GM12891 (cell line): ENCODE measurements around the gene MSMO1.

Experiments
- DNase-seq: peaks from one replicate; pipeline ENCODE4 v3.0.0; 2011; ENCODE audit warnings: low spot score; ENCODE audit not compliant: insufficient read length
- FAIRE-seq: peaks from 2 replicates; lab custom pipeline; 2011; peaks lifted over from hg19 to GRCh38; lab: Jason Lieb, UNC
- PAX5 ChIP-seq: IDR thresholded peaks from 2 replicates; pipeline ENCODE4 v1.6.1; 2011; ENCODE audit warnings: low read length, moderate library complexity, mild to moderate bottlenecking; ENCODE audit not compliant: insufficient read depth, severe bottlenecking
- POLR2A ChIP-seq: IDR thresholded peaks from 2 replicates; pipeline ENCODE4 v1.6.1; 2011; ENCODE audit warnings: low read depth, low read length, control low read depth
- POLR2AphosphoS5 ChIP-seq: IDR thresholded peaks from 2 replicates; pipeline ENCODE4 v1.6.1; 2011; ENCODE audit warnings: low read depth, low read length, control low read depth
- POU2F2 ChIP-seq: IDR thresholded peaks from 2 replicates; pipeline ENCODE4 v1.6.1; 2011; ENCODE audit warnings: low read depth, mild to moderate bottlenecking, control low read depth, low read length, moderate library complexity
- SPI1 ChIP-seq: IDR thresholded peaks from 2 replicates; pipeline ENCODE4 v1.6.1; 2011; ENCODE audit warnings: low read depth, low read length, control low read depth
- TAF1 ChIP-seq: IDR thresholded peaks from 2 replicates; pipeline ENCODE4 v1.6.1; 2011; ENCODE audit warnings: low read depth, low read length, control low read depth

Gene MSMO1

GRCh38 chr4:165359506-165359905 lies 32.0 kb downstream of the MSMO1 start:
- no peak for TF ChIP-seq POU2F2
- TF ChIP-seq SPI1: no peak
- TF ChIP-seq POLR2AphosphoS5: no peak
- TF ChIP-seq PAX5: no peak
- no peak for TF ChIP-seq POLR2A
- TF ChIP-seq TAF1: no peak
- DNase-seq: no peak
- no peak for FAIRE-seq

- no peak for TF ChIP-seq POLR2A
- TF ChIP-seq POU2F2: no peak
- no peak for TF ChIP-seq SPI1
- no peak for TF ChIP-seq POLR2AphosphoS5
- no peak for TF ChIP-seq TAF1
- TF ChIP-seq PAX5: no peak
- FAIRE-seq (no peak), DNase-seq (no peak)
These were observed 32.7 kb downstream of the MSMO1 start for GRCh38 chr4:165360041-165360695.

GRCh38 chr4:165360985-165361670 lies 33.7 kb downstream of the MSMO1 start:
- FAIRE-seq (no peak), DNase-seq (no peak)
- TF ChIP-seq SPI1 (no peak), TAF1 (no peak), POU2F2 (no peak), PAX5 (no peak), POLR2A (no peak), POLR2AphosphoS5 (no peak)

GRCh38 chr4:165361810-165362209 lies 34.3 kb downstream of the MSMO1 start:
- no peak for TF ChIP-seq POLR2AphosphoS5
- no peak for TF ChIP-seq TAF1
- no peak for TF ChIP-seq SPI1
- no peak for TF ChIP-seq POLR2A
- TF ChIP-seq PAX5: no peak
- no peak for TF ChIP-seq POU2F2
- no peak for DNase-seq
- FAIRE-seq: no peak

GRCh38 chr4:165364452-165365080 lies 37.1 kb downstream of the MSMO1 start:
- DNase-seq (no peak), FAIRE-seq (no peak)
- TF ChIP-seq POU2F2: no peak
- TF ChIP-seq POLR2A: no peak
- no peak for TF ChIP-seq TAF1
- no peak for TF ChIP-seq SPI1
- TF ChIP-seq PAX5: no peak
- no peak for TF ChIP-seq POLR2AphosphoS5

- TF ChIP-seq POLR2A: no peak
- TF ChIP-seq POU2F2: no peak
- TF ChIP-seq SPI1: no peak
- no peak for TF ChIP-seq TAF1
- TF ChIP-seq PAX5: no peak
- no peak for TF ChIP-seq POLR2AphosphoS5
- FAIRE-seq: no peak
- no peak for DNase-seq
These were observed 39.6 kb downstream of the MSMO1 start for GRCh38 chr4:165367040-165367439.

GRCh38 chr4:165368114-165368513 lies 40.6 kb downstream of the MSMO1 start:
- TF ChIP-seq PAX5: no peak
- no peak for TF ChIP-seq POU2F2
- no peak for TF ChIP-seq TAF1
- no peak for TF ChIP-seq POLR2AphosphoS5
- no peak for TF ChIP-seq POLR2A
- no peak for TF ChIP-seq SPI1
- FAIRE-seq (no peak), DNase-seq (no peak)

GRCh38 chr4:165368567-165368966 lies 41.1 kb downstream of the MSMO1 start:
- no peak for FAIRE-seq
- no peak for TF ChIP-seq POLR2A
- TF ChIP-seq POU2F2: no peak
- no peak for TF ChIP-seq PAX5
- no peak for TF ChIP-seq POLR2AphosphoS5
- no peak for TF ChIP-seq TAF1
- no peak for TF ChIP-seq SPI1
- DNase-seq: no peak

GRCh38 chr4:165369522-165369921 lies 42.1 kb downstream of the MSMO1 start:
- DNase-seq: no peak
- TF ChIP-seq SPI1 (no peak), POLR2A (no peak), POU2F2 (no peak), POLR2AphosphoS5 (no peak), PAX5 (no peak), TAF1 (no peak)
- FAIRE-seq: no peak
